ENCODE results near the gene CTF1. TPM values are rescaled to one million over a fixed set of nuclear protein-coding genes. Genes with fewer than 3 reads are reported as not detected.
A peak's percentile ranks its signal among the peaks of the same experiment; 100 is the strongest.

Gene CTF1
- total RNA-seq, 4 donors from 2014 or later = 5.1 to 14.6 (median 6.2) TPM

DNA sequence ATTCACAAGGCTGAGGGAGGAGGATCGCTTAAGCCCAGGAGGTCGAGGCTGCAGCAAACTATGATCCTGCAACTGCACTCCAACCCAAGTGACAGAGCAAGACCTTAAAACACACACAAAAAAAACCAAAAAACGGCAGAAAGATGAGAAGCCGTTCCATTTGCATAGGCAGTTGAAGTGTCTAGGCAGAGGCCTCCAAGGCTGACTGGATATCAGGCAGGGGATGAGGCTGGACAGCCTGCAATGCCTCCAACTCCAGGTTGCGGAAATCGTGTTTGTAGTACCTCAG is 25.0 kb downstream of the CTF1 start:
- Histone ChIP-seq H3K27me3 (no peaks in the 10 kb centered on the region), H3K27ac (peak overlapping the region in 3 of 4 donors; percentile 89 to 99 (median 96)), H3K9me3 (no peaks in the 10 kb centered on the region), H3K4me3 (peak overlapping the region; percentile 47 to 83), H3K36me3 (peaks cover 0 to 8% of the 10 kb centered on the region in 2 donors), H3K4me1 (peaks cover 0 to 34% (median 12%) of the 10 kb centered on the region in 3 donors)
- WGBS, 2 donors (ENCODE audit: low coverage in 1 of 2) = 24 to 34% methylated on average over 5 to 6 of the region's 6 CpGs
- no peak for ATAC-seq
- TF ChIP-seq POLR2AphosphoS5 (IDR thresholded peaks at IDR 0.05) (no peak), POLR2A (IDR thresholded peaks at IDR 0.05) (no peak), EP300 (IDR thresholded peaks at IDR 0.05) (no peak)
- TF ChIP-seq, protein P1, sequence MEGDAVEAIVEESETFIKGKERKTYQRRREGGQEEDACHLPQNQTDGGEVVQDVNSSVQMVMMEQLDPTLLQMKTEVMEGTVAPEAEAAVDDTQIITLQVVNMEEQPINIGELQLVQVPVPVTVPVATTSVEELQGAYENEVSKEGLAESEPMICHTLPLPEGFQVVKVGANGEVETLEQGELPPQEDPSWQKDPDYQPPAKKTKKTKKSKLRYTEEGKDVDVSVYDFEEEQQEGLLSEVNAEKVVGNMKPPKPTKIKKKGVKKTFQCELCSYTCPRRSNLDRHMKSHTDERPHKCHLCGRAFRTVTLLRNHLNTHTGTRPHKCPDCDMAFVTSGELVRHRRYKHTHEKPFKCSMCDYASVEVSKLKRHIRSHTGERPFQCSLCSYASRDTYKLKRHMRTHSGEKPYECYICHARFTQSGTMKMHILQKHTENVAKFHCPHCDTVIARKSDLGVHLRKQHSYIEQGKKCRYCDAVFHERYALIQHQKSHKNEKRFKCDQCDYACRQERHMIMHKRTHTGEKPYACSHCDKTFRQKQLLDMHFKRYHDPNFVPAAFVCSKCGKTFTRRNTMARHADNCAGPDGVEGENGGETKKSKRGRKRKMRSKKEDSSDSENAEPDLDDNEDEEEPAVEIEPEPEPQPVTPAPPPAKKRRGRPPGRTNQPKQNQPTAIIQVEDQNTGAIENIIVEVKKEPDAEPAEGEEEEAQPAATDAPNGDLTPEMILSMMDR (IDR thresholded peaks at IDR 0.05) = no peak

DNA sequence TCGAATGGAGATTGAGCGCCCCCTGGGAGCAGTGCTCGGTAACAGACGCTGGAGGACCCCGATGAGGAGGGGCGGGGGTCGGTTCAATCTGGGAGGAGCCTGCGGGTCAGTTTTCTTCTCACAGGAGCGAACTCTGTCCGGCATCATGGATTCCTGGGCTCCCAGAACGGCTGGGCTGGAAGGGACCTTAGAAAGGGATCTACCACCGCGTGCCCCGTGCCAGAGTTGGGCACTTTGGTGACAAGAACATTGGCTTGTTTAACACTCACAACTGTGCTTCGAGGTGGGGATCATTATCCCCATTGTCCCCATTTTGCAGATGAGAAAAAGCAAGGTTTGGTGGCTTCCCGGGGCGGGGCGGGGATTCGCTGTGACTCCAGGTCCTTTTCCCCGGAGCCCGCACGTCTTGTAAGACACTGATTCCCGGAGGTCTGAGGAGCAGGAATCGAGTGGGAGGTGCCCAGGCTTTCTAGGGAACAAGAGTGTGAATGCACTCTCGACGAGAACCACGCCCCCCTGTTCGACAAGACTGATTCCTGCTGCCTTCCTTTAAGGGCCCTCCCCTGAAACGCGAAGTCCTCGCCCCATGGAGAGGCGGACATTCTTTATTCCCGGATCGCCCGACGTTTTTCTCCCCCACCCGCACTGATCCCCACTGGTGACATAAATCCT is 25.5 kb downstream of the CTF1 start:
- H3K4me3 ChIP-seq = peak overlapping the region; percentile 47 to 83
- peak overlapping the region; percentile 56 to 99 (median 92) for H3K27ac ChIP-seq
- H3K9me3 ChIP-seq = no peaks in the 10 kb centered on the region
- no peak for TF ChIP-seq POLR2AphosphoS5 (IDR thresholded peaks at IDR 0.05)
- TF ChIP-seq, protein P1 (IDR thresholded peaks at IDR 0.05) = peak in 3 of 4 experiments; percentile 91 to 94 (median 93)
- no peak for TF ChIP-seq EP300 (IDR thresholded peaks at IDR 0.05)
- TF ChIP-seq POLR2A (IDR thresholded peaks at IDR 0.05) = no peak
- no peaks in the 10 kb centered on the region for H3K27me3 ChIP-seq
- WGBS, 2 donors (ENCODE audit: low coverage in 1 of 2) = 0 to 1% methylated on average over 14 of the region's 37 CpGs
- peak; percentile 29 for ATAC-seq
- peaks cover 0 to 34% (median 12%) of the 10 kb centered on the region in 3 donors for H3K4me1 ChIP-seq
- H3K36me3 ChIP-seq = peaks cover 0 to 13% of the 10 kb centered on the region in 2 donors

DNA sequence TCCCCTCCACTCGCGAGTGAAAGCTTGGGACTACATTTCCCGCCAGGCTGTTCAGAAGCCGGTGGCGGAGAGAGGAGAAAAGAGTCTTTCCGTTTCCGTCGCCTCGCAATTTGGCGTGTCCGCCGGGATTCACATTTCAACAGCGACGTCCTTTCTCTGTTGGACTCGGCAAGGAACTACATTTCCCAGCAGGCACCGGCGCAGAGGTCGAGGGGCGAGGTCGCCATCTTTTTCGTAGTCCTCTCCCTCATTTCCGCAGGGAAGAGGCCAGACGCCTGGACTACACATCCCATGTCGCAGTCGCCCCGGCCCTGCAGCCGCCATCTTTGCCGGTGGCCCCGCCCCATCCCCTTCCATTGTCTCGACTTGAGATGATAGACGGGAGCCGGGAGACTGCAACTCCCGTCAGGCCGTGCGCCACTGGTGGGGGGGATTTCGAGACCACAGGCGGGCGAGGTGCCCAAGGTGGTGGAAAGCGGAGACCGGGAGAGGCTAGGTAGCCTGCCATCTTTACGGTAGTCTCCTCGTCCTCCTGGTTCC is 26.1 kb downstream of the CTF1 start:
- peak overlapping the region; percentile 75 to 83 for H3K4me3 ChIP-seq
- H3K36me3 ChIP-seq = peaks cover 0 to 19% of the 10 kb centered on the region in 2 donors
- peak; percentile 86 for ATAC-seq
- 0% methylated on average over 2 to 8 of the region's 42 CpGs for WGBS, 2 donors (ENCODE audit: low coverage in 1 of 2)
- TF ChIP-seq EP300 (IDR thresholded peaks at IDR 0.05) = no peak
- TF ChIP-seq, protein P1 (IDR thresholded peaks at IDR 0.05) = peak in 1 of 4 experiments; percentile 20
- TF ChIP-seq POLR2AphosphoS5 (IDR thresholded peaks at IDR 0.05) = peak; percentile 40
- no peaks in the 10 kb centered on the region for H3K9me3 ChIP-seq
- no peaks in the 10 kb centered on the region for H3K27me3 ChIP-seq
- H3K27ac ChIP-seq = peak overlapping the region; percentile 75 to 99 (median 92)
- H3K4me1 ChIP-seq = peaks cover 0 to 40% (median 12%) of the 10 kb centered on the region in 3 donors

DNA sequence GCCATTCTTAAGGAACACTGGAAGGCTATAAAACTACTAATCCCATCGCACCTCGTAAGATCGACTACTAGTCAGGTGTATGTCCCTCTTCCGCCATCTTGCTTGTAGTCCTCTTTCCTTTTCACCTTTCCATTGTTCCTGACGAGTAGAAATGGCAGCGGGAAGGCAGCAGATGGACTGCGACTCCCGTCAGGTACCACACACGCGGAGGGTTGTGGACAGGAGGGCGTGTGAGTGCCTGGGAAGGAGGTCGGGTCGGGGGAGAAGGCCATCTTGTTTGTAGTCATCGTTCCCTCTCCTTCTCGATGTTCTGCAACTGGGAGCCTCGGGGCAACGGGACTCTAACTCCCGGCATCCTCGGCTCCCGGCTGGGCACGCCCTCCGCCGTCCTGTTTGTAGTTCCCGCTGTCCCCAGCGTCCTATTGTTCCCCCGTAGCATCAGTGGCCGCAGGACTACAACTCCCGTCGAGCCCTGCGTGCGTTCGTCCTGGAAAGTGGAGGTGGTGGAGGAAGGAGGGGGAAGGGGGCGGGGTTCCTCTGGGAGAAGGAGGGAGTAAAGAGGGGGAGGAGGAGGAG is 26.6 kb downstream of the CTF1 start:
- peaks cover 0 to 46% (median 12%) of the 10 kb centered on the region in 3 donors for H3K4me1 ChIP-seq
- peak overlapping the region; percentile 75 to 83 for H3K4me3 ChIP-seq
- H3K36me3 ChIP-seq = peaks cover 0 to 22% of the 10 kb centered on the region in 2 donors
- H3K9me3 ChIP-seq = no peaks in the 10 kb centered on the region
- peak overlapping the region; percentile 75 to 99 (median 92) for H3K27ac ChIP-seq
- peak; percentile 86 for ATAC-seq
- TF ChIP-seq POLR2AphosphoS5 (IDR thresholded peaks at IDR 0.05) = peak; percentile 68
- no peak for TF ChIP-seq EP300 (IDR thresholded peaks at IDR 0.05)
- TF ChIP-seq, protein P1 (IDR thresholded peaks at IDR 0.05) = no peak
- 0% methylated on average over 10 of the region's 33 CpGs; no CpG with 5 or more reads in 1 of the 2 donors for WGBS, 2 donors (ENCODE audit: low coverage in 1 of 2)
- H3K27me3 ChIP-seq = no peaks in the 10 kb centered on the region
